C4-2B (cell line): ENCODE data around the gene AGPS.

Experiments used
- H3K27ac ChIP-seq: fragments of 450-650 bp; 2 replicates; pipeline ENCODE4 v1.5.1; 2017
- CTCF ChIP-seq: fragments of 450-650 bp; conservative IDR thresholded peaks from 2 replicates; pipeline ENCODE4 v1.5.1; 2017; ENCODE audit warnings: mild to moderate bottlenecking
- ZFX ChIP-seq: fragments of 450-650 bp; IDR thresholded peaks from 2 replicates; pipeline ENCODE4 v1.6.1; 2017

The AGPS gene

GRCh38 chr2:177394594-177394973 is 2.0 kb downstream of the AGPS start:
- TF ChIP-seq CTCF (no peak), ZFX (no peak)
- no peak overlapping the region for H3K27ac ChIP-seq

GRCh38 chr2:177395351-177396065 is 2.9 kb downstream of the AGPS start:
- TF ChIP-seq CTCF (no peak), ZFX (no peak)
- H3K27ac ChIP-seq: no peak overlapping the region

- TF ChIP-seq CTCF (no peak), ZFX (no peak)
- H3K27ac ChIP-seq: no peak overlapping the region
Measured at GRCh38 chr2:177396703-177397460, 4.3 kb downstream of the AGPS start.

- no peak overlapping the region for H3K27ac ChIP-seq
- no peak for TF ChIP-seq CTCF
Measured at GRCh38 chr2:177397481-177398289, 5.1 kb downstream of the AGPS start.

GRCh38 chr2:177398290-177398683 is 5.7 kb downstream of the AGPS start:
- no peak overlapping the region for H3K27ac ChIP-seq
- no peak for TF ChIP-seq CTCF
- no peak for TF ChIP-seq ZFX

GRCh38 chr2:177398791-177399190 is 6.2 kb downstream of the AGPS start:
- no peak for TF ChIP-seq CTCF
- no peak for TF ChIP-seq ZFX
- no peak overlapping the region for H3K27ac ChIP-seq

- no peak overlapping the region for H3K27ac ChIP-seq
- no peak for TF ChIP-seq CTCF
- no peak for TF ChIP-seq ZFX
Measured at GRCh38 chr2:177399376-177399775, 6.8 kb downstream of the AGPS start.
